Natural killer cell (primary cell): ENCODE data around the gene RAD21L1. TPM values are rescaled to one million over a fixed set of nuclear protein-coding genes. Genes with fewer than 3 reads are reported as not detected.

Source experiments
- ATAC-seq, 3 donors: fragments of 150-1000 bp in 2 of 3; fragments of 200-7000 bp in 1 of 3; cut with Tn5 transposase; 1 replicate in 1 of 3; 2 replicates in 2 of 3; pipeline ENCODE4 v1.10.0; 2021; ENCODE audit warnings: mild to moderate bottlenecking in 2 of 3, moderate library complexity in 2 of 3
- DNase-seq, 2 donors: peaks; one replicate each; pipeline versions ENCODE4 v3.0.0 to v3.0.0-alpha.2; 2013 to 2021; ENCODE audit warnings: mixed read lengths in 1 of 2
- H3K27ac ChIP-seq: one replicate; pipeline ENCODE4 v1.5.1; 2013; ENCODE audit warnings: mild to moderate bottlenecking, low read length
- H3K27me3 ChIP-seq: one replicate; pipeline ENCODE4 v1.6.1; 2013; ENCODE audit warnings: low read length; ENCODE audit not compliant: control insufficient read depth, insufficient read depth
- H3K36me3 ChIP-seq: one replicate; pipeline ENCODE4 v1.6.1; 2013; ENCODE audit warnings: low read length; ENCODE audit not compliant: control insufficient read depth, insufficient read depth
- H3K4me1 ChIP-seq: one replicate; pipeline ENCODE4 v1.6.1; 2013; ENCODE audit warnings: low read length; ENCODE audit not compliant: control insufficient read depth, insufficient read depth
- H3K4me3 ChIP-seq: one replicate; pipeline ENCODE4 v1.5.1; 2013; ENCODE audit warnings: low read length
- H3K9me3 ChIP-seq: one replicate; pipeline ENCODE4 v1.6.1; 2013; ENCODE audit warnings: low read length; ENCODE audit not compliant: control insufficient read depth, insufficient read depth
- H3K27ac Mint-ChIP-seq, 2 donors: one replicate each; pipeline ENCODE4 v1.8.0; 2022; ENCODE audit warnings: mild to moderate bottlenecking in 2 of 2, mixed read lengths in 2 of 2, moderate library complexity in 1 of 2
- H3K27me3 Mint-ChIP-seq, 2 donors: one replicate each; pipeline ENCODE4 v1.8.0; 2022; ENCODE audit warnings: low read depth in 2 of 2, mixed read lengths in 2 of 2
- H3K36me3 Mint-ChIP-seq: one replicate; pipeline ENCODE4 v1.8.0; 2022; ENCODE audit warnings: mixed read lengths
- H3K4me1 Mint-ChIP-seq, 2 donors: one replicate each; pipeline ENCODE4 v1.8.0; 2022; ENCODE audit warnings: mixed read lengths in 2 of 2
- H3K4me3 Mint-ChIP-seq: one replicate; pipeline ENCODE4 v1.8.0; 2022; ENCODE audit warnings: mild to moderate bottlenecking, moderate library complexity, mixed read lengths
- H3K9me3 Mint-ChIP-seq, 2 donors: one replicate each; pipeline ENCODE4 v1.8.0; 2022; ENCODE audit warnings: mixed read lengths in 2 of 2
- CTCF ChIP-seq: fragments of 200-600 bp; IDR thresholded peaks from one replicate; pipeline ENCODE4 v1.8.0; 2022; ENCODE audit warnings: antibody characterized with exemption
- WGBS: methylation state at CpG from one replicate; pipeline ENCODE4 v1.1.7; 2013; ENCODE audit warnings: missing lambda C conversion rate; ENCODE audit not compliant: insufficient coverage; 5-methylcytosine and 5-hydroxymethylcytosine counted together
- intact Hi-C: fragments of 100-400 bp; cut with micrococcal nuclease; formaldehyde crosslinking; loops from one replicate; pipeline ENCODE4 v1.14.2; 2022
- total RNA-seq, 4 donors: library from RNA; stranded (reverse); fragments of 120-200 nt in 1 of 4; gene quantifications; one replicate each; pipeline versions ENCODE4 v1.2.3 to v1.2.4, GENCODE V29; 2013 to 2022

The RAD21L1 gene
- total RNA-seq, 3 donors from 2014 or later (not counting 1 experiment from before 2014, with no cell fraction given), result not detected

- peaks cover 21% of the 10 kb centered on the region in 2 donors for H3K27me3 Mint-ChIP-seq
- Histone ChIP-seq H3K27me3 (no peaks in the 10 kb centered on the region), H3K36me3 (no peaks in the 10 kb centered on the region), H3K27ac (no peak overlapping the region), H3K4me1 (no peaks in the 10 kb centered on the region), H3K9me3 (no peaks in the 10 kb centered on the region), H3K4me3 (no peak overlapping the region)
- H3K36me3 Mint-ChIP-seq, result no peaks in the 10 kb centered on the region
- no peak overlapping the region for H3K27ac Mint-ChIP-seq
- H3K4me1 Mint-ChIP-seq, result peaks cover 0 to 13% of the 10 kb centered on the region in 2 donors
- ATAC-seq (no peak), DNase-seq (no peak)
- TF ChIP-seq CTCF, result no peak
- no peak overlapping the region for H3K4me3 Mint-ChIP-seq
- 92% methylated on average over 1 of the region's 1 CpG for WGBS
- intact Hi-C loops, result no loop called here
- H3K9me3 Mint-ChIP-seq, result no peaks in the 10 kb centered on the region
Observed at GRCh38 chr20:1188347-1188746, 37.5 kb upstream of the RAD21L1 start.

- H3K27me3 Mint-ChIP-seq, result peaks cover 7 to 13% of the 10 kb centered on the region in 2 donors
- 39% methylated on average over 1 of the region's 1 CpG for WGBS
- H3K36me3 Mint-ChIP-seq, result no peaks in the 10 kb centered on the region
- no peak overlapping the region for H3K4me3 ChIP-seq
- no peak overlapping the region for H3K4me3 Mint-ChIP-seq
- DNase-seq, result no peak
- no peaks in the 10 kb centered on the region for H3K4me1 ChIP-seq
- no peak overlapping the region for H3K27ac Mint-ChIP-seq
- no peaks in the 10 kb centered on the region for H3K27me3 ChIP-seq
- H3K27ac ChIP-seq, result no peak overlapping the region
- ATAC-seq, result no peak
- H3K4me1 Mint-ChIP-seq, result peaks cover 0 to 5% of the 10 kb centered on the region in 2 donors
- H3K36me3 ChIP-seq, result no peaks in the 10 kb centered on the region
- no peaks in the 10 kb centered on the region for H3K9me3 ChIP-seq
- no peak for TF ChIP-seq CTCF
- intact Hi-C loops, result no loop called here
- no peaks in the 10 kb centered on the region for H3K9me3 Mint-ChIP-seq
Observed at GRCh38 chr20:1189827-1190226, 36.0 kb upstream of the RAD21L1 start.

- no peak overlapping the region for H3K27ac Mint-ChIP-seq
- no peaks in the 10 kb centered on the region for H3K9me3 ChIP-seq
- no peaks in the 10 kb centered on the region for H3K27me3 ChIP-seq
- no peak for DNase-seq
- H3K27me3 Mint-ChIP-seq, result peaks cover 5 to 12% of the 10 kb centered on the region in 2 donors
- no peaks in the 10 kb centered on the region for H3K9me3 Mint-ChIP-seq
- no peak overlapping the region for H3K27ac ChIP-seq
- H3K4me3 ChIP-seq, result no peak overlapping the region
- H3K4me3 Mint-ChIP-seq, result no peak overlapping the region
- 91% methylated on average over 3 of the region's 3 CpGs for WGBS
- TF ChIP-seq CTCF, result no peak
- H3K4me1 ChIP-seq, result no peaks in the 10 kb centered on the region
- peaks cover 0 to 4% of the 10 kb centered on the region in 2 donors for H3K4me1 Mint-ChIP-seq
- no peaks in the 10 kb centered on the region for H3K36me3 ChIP-seq
- no peaks in the 10 kb centered on the region for H3K36me3 Mint-ChIP-seq
- intact Hi-C loops, result no loop called here
- no peak for ATAC-seq
Observed at GRCh38 chr20:1190847-1191246, 35.0 kb upstream of the RAD21L1 start.

GRCh38 chr20:1191299-1191698, 34.5 kb upstream of the RAD21L1 start:
- WGBS, result 97% methylated on average over 3 of the region's 3 CpGs
- peaks cover under 1 to 8% of the 10 kb centered on the region in 2 donors for H3K27me3 Mint-ChIP-seq
- no peaks in the 10 kb centered on the region for H3K4me1 Mint-ChIP-seq
- H3K36me3 Mint-ChIP-seq, result no peaks in the 10 kb centered on the region
- DNase-seq, result no peak
- no peak overlapping the region for H3K27ac Mint-ChIP-seq
- H3K4me1 ChIP-seq, result no peaks in the 10 kb centered on the region
- no peaks in the 10 kb centered on the region for H3K27me3 ChIP-seq
- intact Hi-C loops, result no loop called here
- no peak overlapping the region for H3K4me3 ChIP-seq
- no peak overlapping the region for H3K4me3 Mint-ChIP-seq
- no peak for ATAC-seq
- H3K36me3 ChIP-seq, result no peaks in the 10 kb centered on the region
- no peaks in the 10 kb centered on the region for H3K9me3 ChIP-seq
- peaks cover 0 to under 1% of the 10 kb centered on the region in 2 donors for H3K9me3 Mint-ChIP-seq
- TF ChIP-seq CTCF, result no peak
- no peak overlapping the region for H3K27ac ChIP-seq
